CD1c-positive myeloid dendritic cell (primary cell): Measurements from ENCODE around the gene B3GLCT.
"Not testable (repeated sequence)": the region's sequence is repeated elsewhere in the genome, so short reads cannot be mapped to it uniquely, and the experiment has no call there.

Experiments used
- DNase-seq: peaks from one replicate; pipeline ENCODE4 v3.0.0-alpha.2; 2016; ENCODE audit errors: extremely low spot score

B3GLCT gene

GRCh38 chr13:31184451-31184850 is 15.3 kb upstream of the B3GLCT start:
- DNase-seq = no peak

GRCh38 chr13:31184981-31185645 is 14.7 kb upstream of the B3GLCT start:
- DNase-seq = no peak

- DNase-seq = no peak
Observed at GRCh38 chr13:31191748-31192147, 8.0 kb upstream of the B3GLCT start.

GRCh38 chr13:31192306-31192705 is 7.5 kb upstream of the B3GLCT start:
- no peak for DNase-seq

- DNase-seq = peak; percentile 70
Observed at GRCh38 chr13:31195616-31196015, 4.2 kb upstream of the B3GLCT start.

GRCh38 chr13:31196992-31197391 is 2.8 kb upstream of the B3GLCT start:
- no peak for DNase-seq

- DNase-seq = peak; percentile 44
Observed at GRCh38 chr13:31198519-31198918, 1.3 kb upstream of the B3GLCT start.

GRCh38 chr13:31199527-31199848 is 287 bp upstream of the B3GLCT start:
- no peak for DNase-seq

- DNase-seq = no peak
Observed at GRCh38 chr13:31200637-31200971, 829 bp downstream of the B3GLCT start.

- DNase-seq = no peak
Observed at GRCh38 chr13:31201341-31202031, 1.7 kb downstream of the B3GLCT start.

GRCh38 chr13:31204592-31204991 is 4.8 kb downstream of the B3GLCT start:
- DNase-seq = peak; percentile 22

- no peak for DNase-seq
Observed at GRCh38 chr13:31207661-31208552, 8.1 kb downstream of the B3GLCT start.

GRCh38 chr13:31208559-31209122 is 8.9 kb downstream of the B3GLCT start:
- no peak for DNase-seq

- DNase-seq = no peak
Observed at GRCh38 chr13:31209172-31209840, 9.5 kb downstream of the B3GLCT start.

- no peak for DNase-seq
Observed at GRCh38 chr13:31209841-31210210, 10.1 kb downstream of the B3GLCT start.

- DNase-seq = no peak
Observed at GRCh38 chr13:31213651-31214289, 14.0 kb downstream of the B3GLCT start.

GRCh38 chr13:31214435-31214834 is 14.7 kb downstream of the B3GLCT start:
- DNase-seq = no peak

- DNase-seq = not testable (repeated sequence)
Observed at GRCh38 chr13:31216916-31217315, 17.1 kb downstream of the B3GLCT start.

- DNase-seq = no peak
Observed at GRCh38 chr13:31219909-31220598, 20.3 kb downstream of the B3GLCT start.

- DNase-seq = no peak
Observed at GRCh38 chr13:31221057-31221456, 21.3 kb downstream of the B3GLCT start.

- no peak for DNase-seq
Observed at GRCh38 chr13:31223215-31223614, 23.4 kb downstream of the B3GLCT start.
